H1 (cell line): ENCODE measurements around the gene GGA1.

ENCODE experiments used
- BRCA1 ChIP-seq: IDR thresholded peaks from 2 replicates; pipeline ENCODE4 v1.6.1; 2012; ENCODE audit warnings: low read depth, low read length, improper control_type of control experiment
- CREB1 ChIP-seq: IDR thresholded peaks from 2 replicates; pipeline ENCODE4 v1.6.1; 2012; ENCODE audit warnings: inconsistent platforms
- FOSL1 ChIP-seq: IDR thresholded peaks from 2 replicates; pipeline ENCODE4 v1.6.1; 2011; ENCODE audit warnings: mild to moderate bottlenecking, low read depth, low read length, moderate library complexity; ENCODE audit not compliant: insufficient read depth
- JUND ChIP-seq: IDR thresholded peaks from 2 replicates; pipeline ENCODE4 v1.6.1; 2011; ENCODE audit warnings: mild to moderate bottlenecking, improper control_type of control experiment, low read length
- KDM1A ChIP-seq: fragments of 200-600, 300-600 bp; sonication (generic); IDR thresholded peaks from 2 replicates; pipeline ENCODE4 v1.7.1; 2016; ENCODE audit warnings: mild to moderate bottlenecking, low read length, borderline replicate concordance
- POLR2A ChIP-seq, 2 experiments: IDR thresholded peaks; 1 replicate in 1 of 2; 2 replicates in 1 of 2; pipeline ENCODE4 v1.6.1; 2011; ENCODE audit warnings: low read depth in 2 of 2, low read length in 2 of 2, mild to moderate bottlenecking in 2 of 2; ENCODE audit errors: control extremely low read depth in 1 of 2
- ZNF274 ChIP-seq: IDR thresholded peaks from 2 replicates; pipeline ENCODE4 v1.7.0; 2012; ENCODE audit warnings: low read length, borderline replicate concordance; ENCODE audit errors: extremely low read depth
- TF ChIP-seq, protein P1 (sequence below), 3 experiments: IDR thresholded peaks; 1 replicate in 2 of 3; 2 replicates in 1 of 3; pipeline versions ENCODE4 v1.5.1 to v1.6.1; 2011; ENCODE audit warnings: low read length in 3 of 3, mild to moderate bottlenecking in 3 of 3, inconsistent platforms in 2 of 3, low read depth in 1 of 3, moderate library complexity in 1 of 3; ENCODE audit not compliant: insufficient read depth in 1 of 3; ENCODE audit errors: control extremely low read depth in 1 of 3

DNA sequence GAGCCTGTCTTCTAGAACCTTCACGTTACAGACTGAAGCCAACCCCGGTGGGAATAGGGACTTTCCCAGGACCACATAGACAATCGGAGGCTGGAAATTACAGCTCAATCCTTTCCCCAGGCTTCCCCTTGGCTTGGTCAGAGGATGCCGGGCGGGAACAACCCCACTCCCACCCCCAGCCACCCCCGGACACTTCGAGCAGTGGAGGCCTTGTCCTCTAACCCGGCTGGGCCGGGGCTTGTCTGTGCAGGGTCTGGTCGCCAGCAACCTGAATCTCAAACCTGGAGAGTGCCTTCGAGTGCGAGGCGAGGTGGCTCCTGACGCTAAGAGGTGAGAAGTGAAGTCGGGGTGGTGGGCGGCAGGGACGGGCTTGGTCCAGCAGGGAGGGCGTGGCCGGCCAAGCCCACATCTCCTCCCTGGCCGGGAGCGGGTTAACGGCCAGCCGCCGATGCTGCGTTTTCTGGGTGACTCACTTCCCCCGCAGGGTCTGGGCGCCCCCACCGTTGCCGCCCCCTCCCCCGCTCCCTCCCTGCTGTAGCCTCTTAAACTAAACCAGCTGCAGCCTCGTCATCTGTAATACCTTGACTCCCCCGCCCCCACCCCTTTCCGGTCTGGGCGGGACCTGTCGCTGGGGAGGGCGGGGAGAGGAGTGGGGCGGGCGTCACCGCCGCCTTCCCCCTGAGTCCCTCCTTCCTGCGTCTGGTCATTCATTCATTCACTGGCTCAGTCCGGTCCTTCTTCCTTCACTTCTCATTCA lies 68.3 kb downstream of the GGA1 start:
- TF ChIP-seq ZNF274 = no peak
- TF ChIP-seq POLR2A (IDR thresholded peaks at IDR 0.05; ENCODE audit: control extremely low read depth in 1 of 2, low read depth in 2 of 2, low read length in 2 of 2) = peak in 1 of 2 experiments; percentile 26; a peak in 1 of 3 replicates
- TF ChIP-seq KDM1A = peak; percentile 34; the same call in 1 of the 2 replicates
- TF ChIP-seq, protein P1, sequence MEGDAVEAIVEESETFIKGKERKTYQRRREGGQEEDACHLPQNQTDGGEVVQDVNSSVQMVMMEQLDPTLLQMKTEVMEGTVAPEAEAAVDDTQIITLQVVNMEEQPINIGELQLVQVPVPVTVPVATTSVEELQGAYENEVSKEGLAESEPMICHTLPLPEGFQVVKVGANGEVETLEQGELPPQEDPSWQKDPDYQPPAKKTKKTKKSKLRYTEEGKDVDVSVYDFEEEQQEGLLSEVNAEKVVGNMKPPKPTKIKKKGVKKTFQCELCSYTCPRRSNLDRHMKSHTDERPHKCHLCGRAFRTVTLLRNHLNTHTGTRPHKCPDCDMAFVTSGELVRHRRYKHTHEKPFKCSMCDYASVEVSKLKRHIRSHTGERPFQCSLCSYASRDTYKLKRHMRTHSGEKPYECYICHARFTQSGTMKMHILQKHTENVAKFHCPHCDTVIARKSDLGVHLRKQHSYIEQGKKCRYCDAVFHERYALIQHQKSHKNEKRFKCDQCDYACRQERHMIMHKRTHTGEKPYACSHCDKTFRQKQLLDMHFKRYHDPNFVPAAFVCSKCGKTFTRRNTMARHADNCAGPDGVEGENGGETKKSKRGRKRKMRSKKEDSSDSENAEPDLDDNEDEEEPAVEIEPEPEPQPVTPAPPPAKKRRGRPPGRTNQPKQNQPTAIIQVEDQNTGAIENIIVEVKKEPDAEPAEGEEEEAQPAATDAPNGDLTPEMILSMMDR (IDR thresholded peaks at IDR 0.05; ENCODE audit: control extremely low read depth in 1 of 3, insufficient read depth in 1 of 3, low read depth in 1 of 3, low read length in 3 of 3) = no peak
- TF ChIP-seq BRCA1 = no peak
- peak; percentile 78 for TF ChIP-seq JUND
- no peak for TF ChIP-seq FOSL1
- TF ChIP-seq CREB1 = peak; percentile 68; the same call in 1 of the 2 replicates
